ENCODE results near the gene ZNF580. TPM values are rescaled to one million over a fixed set of nuclear protein-coding genes. Genes with fewer than 3 reads are reported as not detected.

The ZNF580 gene
- total and polyA plus RNA-seq, 9 of the 15 experiments (the other 6 are each of a cell fraction or from before 2014, with no cell fraction given) = 2.3 to 47.4 (median 6.0) TPM

GRCh38 chr19:55640043-55640576, 692 bp upstream of the ZNF580 start (continued):
- TF ChIP-seq ESRRA (IDR thresholded peaks at IDR 0.05; ENCODE audit: borderline replicate concordance, low read depth) = peak; percentile 12; the same call in 1 of the 2 replicates
- TF ChIP-seq, protein P1, sequence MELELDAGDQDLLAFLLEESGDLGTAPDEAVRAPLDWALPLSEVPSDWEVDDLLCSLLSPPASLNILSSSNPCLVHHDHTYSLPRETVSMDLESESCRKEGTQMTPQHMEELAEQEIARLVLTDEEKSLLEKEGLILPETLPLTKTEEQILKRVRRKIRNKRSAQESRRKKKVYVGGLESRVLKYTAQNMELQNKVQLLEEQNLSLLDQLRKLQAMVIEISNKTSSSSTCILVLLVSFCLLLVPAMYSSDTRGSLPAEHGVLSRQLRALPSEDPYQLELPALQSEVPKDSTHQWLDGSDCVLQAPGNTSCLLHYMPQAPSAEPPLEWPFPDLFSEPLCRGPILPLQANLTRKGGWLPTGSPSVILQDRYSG (tag; conservative IDR thresholded peaks at IDR 0.05; ENCODE audit: low read depth) = no peak; the same call in 1 of the 2 replicates
- peak in 1 of 2 experiments; percentile 97; a peak in 2 of 3 replicates for TF ChIP-seq CBX3 (IDR thresholded peaks at IDR 0.05; ENCODE audit: borderline replicate concordance in 1 of 2, low read length in 2 of 2)
- peak; percentile 71 for TF ChIP-seq USF2 (CRISPR knock-in tag; IDR thresholded peaks at IDR 0.05)
- TF ChIP-seq, protein P2, sequence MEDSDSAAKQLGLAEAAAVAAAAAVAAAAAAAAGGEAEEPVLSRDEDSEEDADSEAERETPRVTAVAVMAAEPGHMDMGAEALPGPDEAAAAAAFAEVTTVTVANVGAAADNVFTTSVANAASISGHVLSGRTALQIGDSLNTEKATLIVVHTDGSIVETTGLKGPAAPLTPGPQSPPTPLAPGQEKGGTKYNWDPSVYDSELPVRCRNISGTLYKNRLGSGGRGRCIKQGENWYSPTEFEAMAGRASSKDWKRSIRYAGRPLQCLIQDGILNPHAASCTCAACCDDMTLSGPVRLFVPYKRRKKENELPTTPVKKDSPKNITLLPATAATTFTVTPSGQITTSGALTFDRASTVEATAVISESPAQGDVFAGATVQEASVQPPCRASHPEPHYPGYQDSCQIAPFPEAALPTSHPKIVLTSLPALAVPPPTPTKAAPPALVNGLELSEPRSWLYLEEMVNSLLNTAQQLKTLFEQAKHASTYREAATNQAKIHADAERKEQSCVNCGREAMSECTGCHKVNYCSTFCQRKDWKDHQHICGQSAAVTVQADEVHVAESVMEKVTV (CRISPR knock-in tag; IDR thresholded peaks at IDR 0.05) = peak; percentile 41; the same call in 1 of the 2 replicates
- peak; percentile 88 for TF ChIP-seq ZNF583 (CRISPR knock-in tag; IDR thresholded peaks at IDR 0.05)
- no peak for TF ChIP-seq ZNF175 (CRISPR knock-in tag; IDR thresholded peaks at IDR 0.05; ENCODE audit: low read depth)
- peak; percentile 98 for TF ChIP-seq ZNF592 (IDR thresholded peaks at IDR 0.05)
- no peak for TF ChIP-seq TAF1 (IDR thresholded peaks at IDR 0.05; ENCODE audit: control insufficient read depth, extremely low read depth, insufficient read depth, low read length, severe bottlenecking)
- TF ChIP-seq ZNF644 (tag; IDR thresholded peaks at IDR 0.05; ENCODE audit: low read depth) = no peak
- TF ChIP-seq TOE1 (IDR thresholded peaks at IDR 0.05; ENCODE audit: borderline replicate concordance) = no peak
- peak; percentile 99 for TF ChIP-seq TOE1 (CRISPR knock-in tag; IDR thresholded peaks at IDR 0.05; ENCODE audit: borderline replicate concordance, low read depth)
- no peak for TF ChIP-seq FIP1L1 (IDR thresholded peaks at IDR 0.05; ENCODE audit: low read depth, low read length, poor library complexity, severe bottlenecking)
- TF ChIP-seq TCF3 (CRISPR knock-in tag; IDR thresholded peaks at IDR 0.05) = peak; percentile 42; the same call in 1 of the 2 replicates
- TF ChIP-seq ZNF124 (CRISPR knock-in tag; IDR thresholded peaks at IDR 0.05) = peak; percentile 95; the same call in 1 of the 2 replicates
- TF ChIP-seq EP300 (IDR thresholded peaks at IDR 0.05; ENCODE audit: low read length) = no peak
- TF ChIP-seq GABPB2 (CRISPR knock-in tag; conservative IDR thresholded peaks at IDR 0.05) = no peak
- TF ChIP-seq TAF15 (IDR thresholded peaks at IDR 0.05; ENCODE audit: low read depth, low read length) = no peak
- peak; percentile 74 for TF ChIP-seq RB1 (IDR thresholded peaks at IDR 0.05; ENCODE audit: low read depth)
- peak; percentile 38; the same call in 1 of the 2 replicates for TF ChIP-seq MTF1 (CRISPR knock-in tag; IDR thresholded peaks at IDR 0.05; ENCODE audit: borderline replicate concordance)
- TF ChIP-seq NFRKB (IDR thresholded peaks at IDR 0.05; ENCODE audit: low read depth) = no peak
